Osteocyte (in vitro differentiated cells): Measurements from ENCODE around the gene KRTAP4-2. TPM values are rescaled to one million over a fixed set of nuclear protein-coding genes. Genes with fewer than 3 reads are reported as not detected.
"Not testable (repeated sequence)": the region's sequence is repeated elsewhere in the genome, so short reads cannot be mapped to it uniquely, and the experiment has no call there.

Experiments used
- DNase-seq: peaks from one replicate; pipeline ENCODE4 v3.0.0; 2021; ENCODE audit warnings: mixed read lengths; ENCODE audit not compliant: unreplicated experiment; ENCODE audit errors: extremely low spot score
- H3K27ac Mint-ChIP-seq: one replicate; pipeline ENCODE4 v1.8.0; 2021; ENCODE audit warnings: mild to moderate bottlenecking, mixed read lengths; ENCODE audit not compliant: unreplicated experiment
- H3K27me3 Mint-ChIP-seq: one replicate; pipeline ENCODE4 v1.8.0; 2021; ENCODE audit warnings: mixed read lengths; ENCODE audit not compliant: unreplicated experiment
- H3K36me3 Mint-ChIP-seq: one replicate; pipeline ENCODE4 v1.8.0; 2021; ENCODE audit warnings: mixed read lengths; ENCODE audit not compliant: unreplicated experiment
- H3K4me1 Mint-ChIP-seq: one replicate; pipeline ENCODE4 v1.8.0; 2021; ENCODE audit warnings: mixed read lengths; ENCODE audit not compliant: unreplicated experiment
- H3K4me3 Mint-ChIP-seq: one replicate; pipeline ENCODE4 v1.8.0; 2021; ENCODE audit warnings: mild to moderate bottlenecking, moderate library complexity, mixed read lengths; ENCODE audit not compliant: unreplicated experiment
- H3K9me3 Mint-ChIP-seq: one replicate; pipeline ENCODE4 v1.8.0; 2021; ENCODE audit warnings: mixed read lengths; ENCODE audit not compliant: unreplicated experiment
- CTCF ChIP-seq: fragments of 200-600 bp; sonication (generic); IDR thresholded peaks from 2 replicates; pipeline ENCODE4 v1.5.0; 2021; ENCODE audit warnings: antibody characterized with exemption, mild to moderate bottlenecking, moderate library complexity
- total RNA-seq: library from RNA; stranded (reverse); gene quantifications from 2 replicates; pipeline ENCODE4 v1.2.1, GENCODE V29; 2021

Gene KRTAP4-2
- total RNA-seq, 1 donor from 2014 or later: not detected

- no peaks in the 10 kb centered on the region for H3K36me3 Mint-ChIP-seq
- H3K9me3 Mint-ChIP-seq: no peaks in the 10 kb centered on the region
- H3K4me1 Mint-ChIP-seq: no peaks in the 10 kb centered on the region
- no peak within 1 kb of the TSS for H3K4me3 Mint-ChIP-seq
- DNase-seq: no peak
- TF ChIP-seq CTCF: no peak
- H3K27me3 Mint-ChIP-seq: no peaks in the 10 kb centered on the region
- no peak within 1 kb of the TSS for H3K27ac Mint-ChIP-seq
These were observed 17.4 kb downstream of the KRTAP4-2 start, which contains the start of gene KRTAP4-4 for GRCh38 chr17:41160648-41161047. TSS of gene KRTAP4-4 (minus strand) at chr17:41160748. CDS start at chr17:41160691, 57 bp downstream.

- H3K36me3 Mint-ChIP-seq, H3K27ac Mint-ChIP-seq, DNase-seq, H3K4me1 Mint-ChIP-seq, H3K27me3 Mint-ChIP-seq, H3K9me3 Mint-ChIP-seq, H3K4me3 Mint-ChIP-seq: not testable (repeated sequence)
These were observed 17.8 kb downstream of the KRTAP4-2 start for GRCh38 chr17:41160190-41160589.

- H3K4me3 Mint-ChIP-seq: no peak overlapping the region
- no peaks in the 10 kb centered on the region for H3K36me3 Mint-ChIP-seq
- H3K9me3 Mint-ChIP-seq: no peaks in the 10 kb centered on the region
- DNase-seq: no peak
- H3K27me3 Mint-ChIP-seq: no peaks in the 10 kb centered on the region
- TF ChIP-seq CTCF: no peak
- no peak overlapping the region for H3K27ac Mint-ChIP-seq
- H3K4me1 Mint-ChIP-seq: no peaks in the 10 kb centered on the region
These were observed 24.2 kb downstream of the KRTAP4-2 start for GRCh38 chr17:41153856-41154255.

- Mint-ChIP-seq H3K36me3 (no peaks in the 10 kb centered on the region), H3K27me3 (no peaks in the 10 kb centered on the region), H3K9me3 (no peaks in the 10 kb centered on the region), H3K4me3 (no peak overlapping the region), H3K4me1 (no peaks in the 10 kb centered on the region), H3K27ac (no peak overlapping the region)
- DNase-seq: no peak
- no peak for TF ChIP-seq CTCF
These were observed 26.5 kb downstream of the KRTAP4-2 start for GRCh38 chr17:41151525-41151924.

GRCh38 chr17:41150026-41150425 lies 28.0 kb downstream of the KRTAP4-2 start:
- Mint-ChIP-seq H3K9me3 (no peaks in the 10 kb centered on the region), H3K36me3 (no peaks in the 10 kb centered on the region), H3K27me3 (no peaks in the 10 kb centered on the region), H3K4me3 (no peak overlapping the region), H3K27ac (no peak overlapping the region), H3K4me1 (no peaks in the 10 kb centered on the region)
- no peak for TF ChIP-seq CTCF
- no peak for DNase-seq

- Mint-ChIP-seq H3K36me3 (no peaks in the 10 kb centered on the region), H3K27me3 (no peaks in the 10 kb centered on the region)
- DNase-seq: no peak
These were observed 28.4 kb downstream of the KRTAP4-2 start, which contains the start of gene KRTAP4-5 for GRCh38 chr17:41149652-41149985. TSS of gene KRTAP4-5 (minus strand) at chr17:41149825. CDS start at chr17:41149767, 58 bp downstream.

GRCh38 chr17:41148971-41149651 lies 28.9 kb downstream of the KRTAP4-2 start:
- H3K36me3 Mint-ChIP-seq, H3K27me3 Mint-ChIP-seq, H3K9me3 Mint-ChIP-seq, H3K4me3 Mint-ChIP-seq, DNase-seq, H3K4me1 Mint-ChIP-seq, H3K27ac Mint-ChIP-seq: not testable (repeated sequence)

More at GRCh38 chr17:41149652-41149985, 28.4 kb downstream of the KRTAP4-2 start, which contains the start of gene KRTAP4-5:
- no peaks in the 10 kb centered on the region for H3K9me3 Mint-ChIP-seq
- no peaks in the 10 kb centered on the region for H3K4me1 Mint-ChIP-seq
- TF ChIP-seq CTCF: no peak
- no peak within 1 kb of the TSS for H3K27ac Mint-ChIP-seq
- H3K4me3 Mint-ChIP-seq: no peak within 1 kb of the TSS
